ENCODE results near the gene SGMS1.

Gene SGMS1

DNA sequence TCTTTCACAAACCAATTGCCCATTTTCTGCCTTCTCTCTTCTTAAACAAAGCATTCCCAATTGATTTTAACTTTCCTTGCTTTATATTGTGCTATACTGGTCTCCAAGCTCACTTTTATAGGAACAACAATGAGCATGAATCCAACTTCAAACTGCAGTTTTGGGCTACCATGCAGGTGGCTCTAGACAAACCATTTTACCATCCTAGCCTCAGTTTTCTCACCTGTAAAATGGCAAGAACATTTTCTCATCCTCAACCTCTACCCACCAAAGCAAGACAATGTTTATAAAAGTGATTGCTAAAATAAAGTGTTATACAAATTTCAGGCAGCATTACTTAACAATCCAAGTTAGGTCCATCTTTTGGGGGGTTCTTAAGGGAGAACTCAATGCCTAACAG lies 305.6 kb downstream of the SGMS1 start:
- no peak for DNase-seq

DNA sequence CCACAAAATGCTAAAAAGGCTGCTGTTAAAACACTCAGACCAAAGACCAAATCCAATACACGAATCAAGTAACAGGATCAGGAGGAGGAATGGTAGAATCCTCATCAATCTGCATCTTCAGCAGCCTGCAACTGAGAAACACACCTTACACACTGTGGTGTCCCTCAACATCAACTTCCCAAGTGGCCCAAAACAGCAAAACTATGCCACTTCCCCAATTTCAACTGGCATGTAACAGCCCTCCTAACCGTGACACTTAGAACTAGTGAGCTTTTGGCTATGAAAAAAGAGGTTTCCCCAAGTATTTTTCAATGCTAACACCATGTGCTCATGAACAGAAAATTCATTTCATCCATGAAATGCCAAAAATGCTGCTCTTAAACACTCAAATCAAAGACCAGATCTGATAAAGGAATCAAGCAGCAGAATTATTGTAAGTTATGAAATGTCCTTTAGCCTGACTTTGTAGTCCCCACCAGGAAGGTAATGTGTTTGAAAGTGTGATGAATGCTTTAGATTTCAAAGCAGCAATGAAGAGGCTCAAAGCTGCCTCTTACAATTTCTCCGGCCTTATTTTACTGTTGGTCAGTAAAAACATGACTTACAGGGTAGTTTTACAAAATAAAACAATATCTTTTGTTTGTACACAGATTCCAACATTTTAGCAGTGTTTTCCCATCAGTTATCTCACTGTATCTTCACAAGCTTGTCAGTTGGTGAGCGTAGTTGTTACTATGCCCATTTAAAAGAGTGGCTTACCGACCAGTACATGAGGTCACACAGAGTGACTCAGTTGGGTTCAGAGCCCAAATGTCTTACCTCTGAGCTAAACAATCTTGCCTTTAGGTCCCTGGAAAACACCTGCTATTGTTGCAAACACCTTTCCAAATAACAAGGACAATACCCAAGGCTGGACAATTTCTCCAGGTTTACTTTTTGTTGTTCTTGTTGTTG lies 306.8 kb downstream of the SGMS1 start:
- DNase-seq, result no peak

DNA sequence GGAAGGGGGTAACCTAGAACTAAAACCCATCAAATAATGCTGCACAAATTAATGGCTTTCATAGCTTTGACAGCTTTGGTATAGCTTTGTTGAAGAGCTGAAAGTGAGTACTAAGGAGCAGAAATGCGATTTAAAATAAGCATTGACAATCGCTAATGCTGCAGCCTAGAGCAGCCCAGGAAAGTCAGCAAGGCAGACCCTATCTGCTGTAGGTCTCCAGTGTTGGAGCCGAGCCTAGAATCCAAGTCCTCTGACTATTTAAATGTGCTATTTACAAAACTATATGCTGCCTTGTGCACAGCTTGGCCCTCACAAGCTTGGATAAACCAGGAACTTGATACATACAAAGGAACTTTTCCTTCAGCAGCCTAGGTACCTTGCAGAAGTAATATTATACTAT lies 307.6 kb downstream of the SGMS1 start:
- no peak for DNase-seq

DNA sequence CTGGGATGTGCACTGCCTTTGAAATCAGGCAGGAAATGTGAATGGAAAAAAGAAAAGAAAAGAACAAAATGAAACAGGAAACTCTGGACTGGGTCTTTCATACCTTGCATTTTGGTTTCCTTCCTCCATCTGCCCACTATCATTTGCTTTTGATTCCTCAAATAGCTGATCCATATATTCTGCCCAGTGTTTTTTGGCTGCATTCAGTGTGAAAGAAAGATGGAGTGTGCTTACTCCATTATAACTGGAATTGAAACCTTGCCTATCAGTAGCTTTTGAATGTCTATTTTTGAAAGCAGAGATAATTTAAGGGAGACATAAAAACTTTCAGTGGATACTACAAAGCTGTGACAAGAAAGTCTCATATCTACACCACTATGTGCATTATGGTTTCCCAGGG lies 308.3 kb downstream of the SGMS1 start:
- DNase-seq, result no peak

DNA sequence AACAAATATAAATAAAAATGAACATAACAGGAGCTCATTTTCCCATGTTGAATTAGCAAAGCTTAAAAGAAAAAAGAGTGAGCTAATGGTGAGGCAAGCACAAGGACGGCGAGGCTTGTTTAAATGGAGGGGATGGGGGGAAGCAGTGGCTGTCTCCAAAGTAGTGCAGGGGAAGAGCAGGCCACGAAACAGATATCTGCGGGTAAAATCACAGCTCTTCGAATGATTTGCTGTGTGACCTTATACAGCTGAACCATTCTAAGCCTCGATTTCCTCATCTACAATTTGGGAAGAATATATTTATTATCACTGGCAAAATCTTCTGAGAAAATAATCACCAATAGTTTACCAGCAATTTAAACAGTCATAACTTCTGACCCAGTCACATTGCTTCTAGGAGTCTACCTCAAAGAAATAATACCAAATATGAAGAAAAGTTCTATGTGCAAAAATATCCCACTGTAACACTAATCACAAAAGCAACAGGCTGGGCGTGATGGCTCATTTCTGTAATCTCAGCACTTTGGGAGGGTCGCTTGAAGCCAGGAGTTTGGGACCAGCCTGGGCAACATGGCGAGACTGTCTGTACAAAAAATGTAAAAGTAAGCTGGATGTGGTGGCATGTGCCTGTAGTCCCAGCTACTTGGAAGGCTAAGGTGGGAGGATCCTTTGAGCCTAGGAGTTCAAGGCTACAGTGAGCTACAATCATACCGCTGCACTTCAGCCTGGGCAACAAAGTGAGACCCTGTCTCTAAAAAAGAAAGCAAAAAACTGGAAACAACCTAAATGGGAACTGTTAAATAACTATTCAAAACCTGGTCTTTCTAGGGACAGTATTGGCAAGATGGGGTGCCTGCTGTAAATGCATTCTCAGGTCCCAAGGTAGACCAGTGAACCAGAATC lies 309.3 kb downstream of the SGMS1 start:
- DNase-seq, result no peak

DNA sequence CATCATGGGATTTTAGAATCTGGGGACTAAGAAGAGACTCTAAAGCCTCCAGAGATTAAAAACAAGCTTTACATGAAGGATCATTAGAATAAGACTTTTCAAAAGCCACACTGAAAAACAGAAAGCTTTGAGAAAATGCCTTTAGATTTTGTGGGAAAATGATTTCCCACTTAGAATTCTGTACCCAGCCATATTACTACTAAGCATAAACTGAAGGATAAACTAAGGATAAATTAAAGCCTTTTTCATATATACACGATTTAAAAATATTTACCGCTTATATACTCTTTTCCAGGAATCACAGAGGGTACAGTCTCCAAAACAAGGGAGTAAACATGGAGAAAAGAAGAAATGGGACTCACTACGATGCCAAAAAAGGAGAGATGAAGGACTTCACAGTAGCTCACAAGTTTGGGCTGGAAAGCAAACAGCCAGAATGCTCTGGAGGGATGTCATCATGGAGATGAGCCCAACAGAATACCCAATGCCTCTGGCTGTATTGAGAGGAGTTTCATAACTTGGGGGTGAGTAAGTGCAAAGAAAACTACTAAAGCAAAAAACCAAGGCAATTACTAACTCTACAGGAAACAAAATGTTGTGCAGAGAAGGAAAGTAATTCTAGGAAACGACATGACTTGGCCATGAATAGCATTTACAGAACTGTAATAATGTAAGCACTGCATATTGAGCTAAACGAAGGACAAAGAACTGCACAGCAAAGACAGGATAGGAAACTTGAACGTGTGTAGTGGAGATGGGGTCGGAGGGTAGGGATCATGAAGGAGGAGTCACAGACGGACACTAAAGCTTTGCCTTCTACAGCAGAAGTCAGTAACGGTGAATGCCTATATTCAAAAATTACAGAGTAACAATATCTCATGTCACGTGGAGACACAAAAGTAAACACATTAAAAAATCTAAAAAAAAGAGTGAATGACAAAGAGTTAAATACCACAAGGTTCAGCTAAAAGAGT lies 311.0 kb downstream of the SGMS1 start:
- DNase-seq, result no peak

DNA sequence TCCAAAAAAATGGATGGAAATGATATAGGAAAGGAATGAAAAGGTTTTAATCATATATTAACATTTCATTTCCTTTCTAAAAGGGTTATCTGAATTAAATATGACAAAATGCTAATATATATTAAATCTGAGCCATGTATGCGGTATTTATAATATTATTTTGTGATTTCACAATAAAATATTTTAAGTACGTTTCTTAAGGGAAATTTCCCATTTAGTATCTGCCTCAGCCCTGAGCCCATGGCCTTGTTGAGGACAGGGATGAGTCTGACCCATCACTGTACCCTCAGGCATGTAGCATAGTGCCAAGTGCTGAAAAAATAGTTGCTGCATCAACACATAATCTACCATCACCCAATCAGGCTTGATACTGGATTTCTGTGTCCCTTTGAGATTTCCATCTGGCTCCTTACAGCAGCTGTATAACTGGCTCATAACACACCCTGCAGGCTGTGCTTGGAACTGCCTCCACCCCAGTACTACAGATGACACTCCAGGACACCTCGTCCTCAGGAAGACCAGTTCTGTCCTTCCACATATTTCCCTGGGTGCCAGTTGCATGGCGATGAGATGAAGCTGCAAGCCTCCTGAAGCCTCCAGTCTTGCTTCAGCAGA lies 313.1 kb downstream of the SGMS1 start:
- peak in 1 of 2 experiments; percentile 6 for DNase-seq

DNA sequence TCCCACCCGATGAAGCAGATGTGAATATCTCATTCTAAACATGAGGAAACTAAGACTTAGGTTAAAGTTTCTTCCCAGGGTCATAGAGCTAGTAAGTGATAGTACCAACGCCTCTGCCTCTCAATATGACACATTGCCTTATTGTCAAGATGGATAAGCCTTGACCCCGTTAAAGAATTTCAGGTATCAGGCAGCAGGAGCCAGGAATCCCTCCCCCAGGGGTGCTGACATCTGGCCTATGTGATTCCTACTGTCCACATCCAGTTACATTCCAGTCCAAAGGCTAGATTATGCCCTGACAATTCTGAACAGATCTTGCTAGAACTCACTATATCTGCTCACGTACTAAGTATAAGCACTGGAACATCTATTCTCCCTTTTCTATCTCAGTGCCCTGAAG lies 314.4 kb downstream of the SGMS1 start:
- DNase-seq, result no peak

DNA sequence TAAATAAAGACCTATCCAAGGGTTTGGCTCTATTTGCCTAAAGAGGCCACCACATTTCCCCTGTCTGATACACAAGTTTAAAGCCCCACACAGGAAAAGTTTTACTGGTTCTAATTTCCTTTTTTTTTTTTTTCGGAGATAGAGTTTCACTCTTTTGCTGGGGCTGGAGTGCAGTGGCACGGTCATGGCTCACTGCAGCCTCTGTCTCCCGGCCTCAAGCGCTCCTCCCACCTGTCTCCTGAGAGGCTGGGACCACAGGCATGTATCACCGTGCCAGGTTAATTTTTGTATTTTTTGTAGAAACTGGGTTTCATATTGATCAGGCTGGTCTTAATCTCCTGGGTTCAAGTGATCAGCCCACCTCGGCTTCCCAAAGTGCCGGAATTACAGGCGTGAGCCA lies 319.1 kb downstream of the SGMS1 start:
- no peak for DNase-seq

DNA sequence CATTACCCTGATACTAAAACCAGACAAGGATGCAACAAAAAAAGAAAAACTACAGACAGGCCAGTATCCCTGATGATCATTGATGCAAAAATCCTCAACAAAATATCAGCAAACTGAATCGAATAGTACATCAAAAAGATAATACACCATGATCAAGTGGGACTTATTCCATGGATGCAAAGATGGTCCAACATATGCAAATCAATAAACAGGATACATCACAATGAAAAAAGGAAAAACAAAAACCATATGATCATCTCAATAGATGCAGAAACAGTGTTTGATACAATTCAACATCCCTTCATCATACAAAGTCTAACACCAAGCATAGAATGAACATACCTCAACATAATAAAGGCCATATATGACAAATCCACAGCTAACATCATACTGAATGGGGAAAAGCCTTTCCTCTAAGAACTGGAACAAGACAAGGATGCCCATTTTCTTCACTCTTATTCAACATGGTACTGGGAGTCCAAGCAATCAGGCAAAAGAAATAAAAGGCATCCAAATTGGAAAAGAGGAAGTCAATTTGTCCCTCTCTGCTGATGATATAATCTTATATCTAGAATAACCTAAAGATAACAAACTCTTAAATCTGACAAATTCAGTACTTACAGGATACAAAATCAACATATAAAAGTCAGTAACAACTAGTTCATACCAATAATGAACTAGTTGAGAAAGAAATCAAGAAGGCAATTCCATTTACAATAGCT lies 323.6 kb downstream of the SGMS1 start:
- no peak for DNase-seq

DNA sequence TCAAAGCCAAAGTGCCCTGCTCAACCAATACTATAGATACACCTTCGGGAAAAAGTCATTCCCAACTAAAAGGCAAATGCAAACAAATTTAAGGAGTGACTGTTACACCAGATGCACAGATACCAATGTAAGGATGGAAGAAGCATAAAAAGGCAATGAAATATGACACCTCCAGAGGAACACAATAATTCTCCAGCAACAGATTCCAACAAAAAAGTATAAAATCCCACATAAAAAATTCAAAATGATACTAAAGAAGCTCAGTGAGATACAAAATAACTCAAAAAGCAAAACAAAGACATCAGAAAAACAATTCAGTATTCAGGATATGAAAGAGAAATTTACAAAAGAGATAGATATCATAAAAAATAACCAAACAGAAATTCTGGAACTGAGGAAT lies 328.4 kb downstream of the SGMS1 start:
- DNase-seq, result no peak

DNA sequence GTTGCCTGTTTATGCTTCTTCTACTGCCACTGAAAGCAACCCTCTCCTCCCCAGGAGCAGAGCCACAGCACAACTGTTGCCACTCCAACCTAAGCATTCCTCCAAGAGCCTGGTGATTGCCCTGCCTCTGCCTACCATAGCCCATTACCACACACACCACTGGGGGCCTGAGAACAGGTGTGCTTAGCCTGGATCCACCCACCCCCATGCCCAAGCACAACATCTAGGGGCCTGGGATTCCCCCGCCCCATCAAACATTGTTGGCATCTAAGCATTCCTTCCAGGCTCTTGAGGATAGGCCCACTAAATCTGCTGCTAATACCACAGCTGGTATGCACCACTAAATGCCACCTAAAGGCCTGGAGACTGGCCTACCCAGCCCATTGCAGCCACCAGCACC lies 329.2 kb downstream of the SGMS1 start:
- DNase-seq, result no peak

DNA sequence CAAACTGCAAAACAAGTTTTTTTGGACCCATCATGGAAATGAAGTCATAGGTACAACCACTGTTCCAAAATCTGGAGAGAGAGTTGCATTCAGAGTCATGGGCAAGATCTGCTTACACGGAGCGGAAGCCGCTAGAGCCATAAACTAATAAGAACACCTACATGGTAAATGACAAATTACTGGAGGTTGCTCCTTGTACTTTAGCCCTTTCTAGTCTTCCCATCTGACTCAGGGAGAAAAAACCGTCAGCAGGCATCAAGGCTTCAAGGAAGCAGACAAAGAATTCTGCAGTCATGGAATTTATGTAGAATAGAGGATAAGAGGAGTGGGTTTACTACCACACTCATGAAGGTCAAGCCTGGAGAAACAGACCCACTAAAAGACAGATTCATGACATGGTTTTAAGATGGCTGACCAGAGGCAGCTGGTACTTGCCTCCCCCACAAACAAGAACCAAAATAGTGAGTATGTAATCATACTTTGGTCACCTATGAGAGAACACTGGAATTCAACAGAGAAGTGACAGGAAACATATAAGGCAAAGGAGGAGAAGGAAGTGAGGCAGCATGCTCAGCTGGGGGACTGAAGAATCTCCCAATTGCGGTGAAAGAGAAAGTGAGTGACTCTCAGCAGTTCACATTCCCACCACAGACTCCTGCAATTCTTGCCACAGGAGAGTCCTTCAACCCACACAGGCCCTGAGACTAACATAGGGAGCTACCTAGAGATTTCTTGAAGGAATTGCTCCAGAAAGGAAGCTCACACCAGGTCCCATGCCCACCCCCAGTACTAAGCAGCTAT lies 330.0 kb downstream of the SGMS1 start:
- no peak for DNase-seq

DNA sequence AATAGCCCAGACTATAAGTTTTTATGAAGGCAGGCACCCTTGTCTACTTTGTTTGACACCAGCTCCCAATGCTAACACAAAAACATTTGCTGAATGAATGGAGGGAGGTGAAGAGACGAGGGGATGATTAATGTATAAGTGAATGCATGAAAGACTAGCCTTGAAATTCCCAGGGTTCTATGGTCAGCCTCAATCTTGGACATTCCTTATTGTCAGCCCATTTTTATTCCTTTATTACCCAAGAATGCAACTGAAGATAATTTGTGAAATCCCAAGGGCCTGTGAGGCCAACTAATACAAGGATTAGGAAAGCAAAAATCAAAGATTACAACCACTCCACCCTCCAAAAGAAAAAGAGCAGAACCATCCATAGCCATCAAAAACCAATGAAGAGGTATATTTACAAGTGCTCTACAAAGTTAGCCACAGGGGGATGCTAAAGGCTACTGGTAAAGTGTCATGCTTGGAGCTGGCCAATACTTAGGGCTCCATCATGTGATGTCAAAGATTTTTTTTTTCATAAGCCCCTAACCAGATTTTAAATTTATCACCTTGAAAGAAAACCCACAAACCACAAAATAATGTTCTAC lies 332.4 kb downstream of the SGMS1 start:
- DNase-seq, result no peak

DNA sequence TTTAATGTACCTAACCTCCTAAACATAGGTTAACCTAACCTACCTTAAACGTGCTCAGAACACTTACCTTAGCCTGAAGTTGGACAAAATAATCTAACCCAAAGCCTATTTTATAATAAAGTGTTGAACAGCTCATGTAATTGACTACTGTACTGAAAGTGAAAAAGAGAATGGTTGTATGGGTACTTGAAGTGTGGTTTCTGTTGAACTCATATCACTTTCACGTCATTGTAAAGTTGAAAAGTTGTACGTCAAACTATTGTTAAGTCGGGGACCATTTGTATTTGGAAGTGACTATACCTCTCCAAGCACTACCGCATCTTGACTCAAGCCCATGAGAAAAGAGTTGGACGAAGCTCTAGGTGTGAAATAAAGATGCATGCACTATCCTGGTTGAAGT lies 334.6 kb downstream of the SGMS1 start:
- DNase-seq, result no peak

DNA sequence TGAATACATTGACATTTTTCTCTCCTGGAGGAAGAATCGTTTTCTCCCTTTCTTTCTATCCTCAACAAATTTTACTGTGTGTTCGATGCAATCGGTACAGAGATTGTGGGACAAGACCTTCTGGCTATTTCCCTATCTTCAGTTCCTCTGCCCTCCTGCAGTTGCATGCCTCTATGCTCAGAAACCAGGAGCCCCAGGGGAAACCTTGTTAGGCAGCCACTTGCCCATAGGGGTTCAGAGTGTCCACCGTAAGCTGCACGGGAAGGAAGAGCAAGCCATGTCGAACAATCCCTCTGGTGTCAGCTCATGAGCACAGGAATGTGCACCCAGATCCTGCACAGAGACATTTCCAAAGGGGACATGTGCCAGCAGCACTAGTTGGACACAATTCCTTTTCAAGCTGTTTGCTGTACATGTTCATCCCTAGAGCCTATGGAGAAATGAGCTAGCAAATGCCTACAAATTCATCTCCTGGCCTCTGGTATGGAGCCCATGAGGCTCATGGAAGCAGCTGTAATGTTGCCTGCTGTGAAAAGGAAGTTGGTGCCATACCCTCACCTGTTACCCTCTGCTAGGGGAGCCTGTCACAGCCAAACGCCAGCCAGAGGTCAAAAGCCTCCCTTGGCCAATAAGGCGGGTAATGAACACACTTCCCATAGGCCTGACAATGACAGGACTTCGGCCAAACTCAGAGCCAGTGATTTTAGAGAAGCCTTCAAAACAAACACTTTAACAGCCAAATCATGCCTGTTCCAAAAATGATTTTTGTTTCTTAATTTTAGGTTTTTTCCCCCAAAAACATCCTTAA lies 336.6 kb downstream of the SGMS1 start:
- no peak for DNase-seq

DNA sequence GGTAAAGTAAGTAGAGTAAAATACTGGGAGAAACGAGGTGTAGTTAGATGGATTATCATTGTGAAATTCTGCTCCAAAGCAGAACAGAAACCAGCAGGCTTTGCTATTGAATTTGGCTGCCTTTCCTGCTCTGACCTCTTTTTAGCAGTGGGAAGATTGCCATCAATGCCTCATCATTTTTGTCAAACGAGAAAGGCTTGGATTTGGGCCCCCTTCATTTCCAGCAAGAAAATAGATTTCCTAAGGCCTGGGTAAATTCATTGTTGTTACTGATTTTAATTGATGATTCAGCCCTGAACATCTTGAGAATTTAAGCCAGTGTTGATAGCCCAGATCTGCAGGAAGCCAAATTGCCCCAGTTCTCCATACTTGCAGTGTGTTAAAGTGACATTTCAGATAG lies 337.2 kb downstream of the SGMS1 start:
- no peak for DNase-seq

DNA sequence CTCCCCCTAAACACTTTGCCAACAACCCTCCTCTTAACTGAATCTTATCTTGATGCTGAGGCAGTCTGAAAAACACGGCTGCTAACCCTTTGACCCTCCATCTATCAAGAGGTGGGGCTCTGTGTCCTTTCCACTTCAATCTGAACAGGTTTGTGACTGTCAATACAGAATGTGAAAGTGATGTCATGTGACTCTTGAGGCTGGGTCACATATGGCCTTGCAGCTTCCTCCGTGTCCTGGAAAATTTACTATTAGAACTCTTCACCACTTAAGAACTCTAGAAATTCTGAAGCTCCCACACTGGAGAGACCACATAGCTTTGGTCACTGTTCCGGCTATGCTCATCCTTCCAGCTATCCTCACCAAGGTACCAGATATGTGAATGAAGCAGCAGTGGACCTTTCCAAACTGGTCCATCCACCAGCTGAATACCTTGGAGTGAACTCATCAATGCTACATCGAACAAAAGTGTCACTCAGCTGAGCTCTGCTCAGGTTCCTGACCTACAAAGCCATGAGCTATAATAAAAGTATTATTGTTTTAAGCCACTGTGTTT lies 341.7 kb downstream of the SGMS1 start:
- DNase-seq, result no peak

All from stimulated activated CD4-positive, alpha-beta T cell treated with anti-CD3 and anti-CD28 coated beads, Interleukin-4, amount 100 ng/mL, for 4 hours (primary cell).